GM21723 (cell line): Measurements from ENCODE around the gene ZFTA.
"Not testable (repeated sequence)": the region's sequence is repeated elsewhere in the genome, so short reads cannot be mapped to it uniquely, and the experiment has no call there.

Source experiments
- ATAC-seq: cut with Tn5 transposase; IDR thresholded peaks from one replicate; pipeline ENCODE4 v1.9.1; 2021; ENCODE audit warnings: mild to moderate bottlenecking, moderate library complexity; ENCODE audit not compliant: unreplicated experiment

The ZFTA gene

DNA sequence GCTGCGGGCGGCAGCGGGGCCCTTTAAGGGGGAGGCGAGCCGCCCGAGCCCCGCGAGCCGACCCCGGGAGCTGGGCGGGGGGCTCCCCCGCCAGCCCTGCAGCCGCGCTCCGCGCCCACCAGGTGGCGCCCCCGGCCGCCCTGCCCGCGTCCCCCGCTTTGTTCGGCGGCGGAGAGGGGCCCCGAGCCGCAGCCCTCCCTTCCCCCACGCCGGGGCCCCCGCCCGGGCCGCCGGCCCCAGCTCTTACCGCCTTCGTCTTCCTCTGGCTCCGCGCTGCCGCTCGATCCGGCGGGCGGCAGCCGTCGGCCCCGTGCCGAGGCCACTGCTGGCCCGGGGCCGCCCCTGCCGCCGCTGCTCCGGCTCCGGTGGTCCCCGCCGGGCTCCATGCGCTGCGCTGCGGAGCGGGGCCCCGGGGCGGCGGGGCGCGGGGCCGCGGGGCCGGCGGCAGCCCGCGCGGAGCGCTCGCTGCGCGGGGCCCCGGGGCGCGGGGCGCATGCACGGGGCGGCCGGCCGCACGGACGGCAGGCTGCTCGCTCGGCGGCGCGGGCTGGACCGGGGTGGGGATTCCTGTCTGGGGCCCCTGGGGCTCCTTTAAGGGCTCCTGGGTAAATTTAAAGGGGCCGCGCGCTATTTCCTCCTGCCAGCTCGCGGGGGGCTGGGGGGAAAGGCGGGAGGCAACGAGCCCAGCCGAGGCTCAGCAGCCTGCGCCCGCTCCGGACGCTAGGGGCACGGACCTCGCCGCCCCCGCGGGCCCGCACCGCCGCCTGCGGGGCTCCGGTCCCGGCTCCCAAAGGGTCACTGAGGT is at the start of gene ZFTA:
Gene ZFTA (minus strand): TSS at position 539 of the 805 bp plus-strand sequence. CDS start 153 bp downstream, at position 386.
- ATAC-seq, result peak; percentile 52

- no peak for ATAC-seq
Measured at GRCh38 chr11:63817758-63818498, 49.4 kb upstream of the ZFTA start.

GRCh38 chr11:63816732-63817131 is 48.2 kb upstream of the ZFTA start:
- ATAC-seq, result no peak

DNA sequence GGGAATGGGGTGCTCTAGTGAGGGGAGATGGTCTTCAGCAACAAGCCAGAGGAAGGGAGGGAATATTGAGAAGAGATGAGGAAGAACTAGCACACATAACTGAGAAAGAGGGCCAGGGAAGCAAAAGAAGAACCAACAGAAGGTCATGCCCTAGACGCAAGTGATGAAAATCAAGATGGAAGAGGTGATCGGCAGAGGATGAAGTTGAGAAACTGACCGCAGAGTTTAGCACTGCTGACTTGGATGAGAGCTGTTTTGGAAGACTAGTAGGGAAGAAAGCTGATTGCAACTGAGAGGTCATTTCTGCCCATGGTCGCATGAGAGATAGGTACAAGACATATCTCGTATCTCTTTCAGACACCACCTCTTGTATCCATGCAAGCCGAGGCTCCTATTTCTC is 47.6 kb upstream of the ZFTA start:
- no peak for ATAC-seq

DNA sequence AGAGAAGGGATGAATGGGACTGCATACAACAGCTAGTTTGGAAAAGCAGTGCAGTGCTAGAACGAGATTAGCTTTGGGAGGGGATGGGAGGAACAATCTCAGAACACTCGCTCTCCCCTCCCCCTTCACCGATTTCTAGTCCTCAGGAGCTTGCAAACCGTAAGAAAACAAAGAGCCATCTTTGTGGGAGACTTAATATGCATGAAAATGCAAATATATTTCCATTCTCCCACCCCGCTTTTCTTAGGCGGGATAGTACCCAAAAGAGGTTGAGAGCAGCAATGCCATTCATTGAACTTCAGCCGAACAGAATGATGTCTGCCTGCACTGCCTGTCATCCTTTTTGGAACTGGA is 45.8 kb upstream of the ZFTA start:
- no peak for ATAC-seq

- peak; percentile 38 for ATAC-seq
Measured at GRCh38 chr11:63813563-63814382, 45.2 kb upstream of the ZFTA start.

DNA sequence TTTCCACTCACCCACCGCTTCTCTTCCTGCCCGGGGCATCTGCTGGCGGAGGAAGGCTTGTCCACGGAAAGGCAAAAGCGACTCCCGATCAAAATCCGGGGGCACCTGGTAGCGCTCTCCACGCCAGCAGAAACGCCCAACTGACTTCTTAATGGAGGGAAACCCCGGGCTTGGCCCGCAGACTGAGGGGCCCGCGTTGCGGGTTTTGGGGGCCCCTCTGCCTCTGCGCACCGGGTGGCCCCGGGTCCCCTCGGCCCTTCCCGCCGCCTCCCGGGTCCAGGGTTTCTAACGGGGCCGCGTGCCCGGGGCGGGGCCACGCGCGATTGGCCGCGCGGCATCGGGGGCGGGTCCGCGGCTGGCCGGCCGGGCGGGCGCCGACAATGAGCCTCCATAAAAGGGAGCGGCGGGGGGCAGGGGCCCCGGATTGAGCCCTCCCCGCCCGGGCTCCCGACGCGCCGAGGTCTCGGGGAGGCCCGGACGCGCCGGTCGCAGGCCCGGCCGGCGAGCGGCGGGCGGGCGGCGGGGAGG is 44.5 kb upstream of the ZFTA start, which contains the start of gene SPINDOC:
Gene SPINDOC (plus strand): TSS at position 422 of the 528 bp plus-strand sequence. CDS start 231 bp downstream, outside the sequence.
- peak; percentile 85 for ATAC-seq

GRCh38 chr11:63811522-63811921 is 42.9 kb upstream of the ZFTA start:
- no peak for ATAC-seq

GRCh38 chr11:63810383-63810782 is 41.8 kb upstream of the ZFTA start:
- ATAC-seq, result not testable (repeated sequence)

GRCh38 chr11:63805844-63806415 is 37.4 kb upstream of the ZFTA start:
- no peak for ATAC-seq

GRCh38 chr11:63804259-63804658 is 35.7 kb upstream of the ZFTA start:
- ATAC-seq, result no peak

GRCh38 chr11:63802637-63803414 is 34.3 kb upstream of the ZFTA start:
- no peak for ATAC-seq

GRCh38 chr11:63800921-63801320 is 32.3 kb upstream of the ZFTA start:
- ATAC-seq, result no peak

DNA sequence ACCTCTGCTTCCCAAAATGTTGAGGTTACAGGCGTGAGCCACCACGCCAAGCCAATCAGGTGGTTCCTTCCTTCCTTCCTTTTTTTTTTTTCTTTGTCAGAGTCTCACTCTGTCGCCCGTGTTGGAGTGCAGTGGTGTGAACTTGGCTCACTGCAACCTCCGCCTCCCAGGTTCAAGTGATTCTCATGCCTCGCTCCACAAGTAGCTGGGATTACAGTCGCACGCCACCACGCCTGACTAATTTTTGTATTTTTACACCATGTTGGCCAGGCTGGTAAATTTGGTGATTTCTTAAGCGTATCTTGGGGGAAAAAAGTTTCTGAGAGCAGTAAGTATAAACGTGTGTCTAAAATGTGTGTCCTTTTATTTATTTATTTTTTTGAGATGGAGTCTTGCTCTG is 26.5 kb upstream of the ZFTA start:
- ATAC-seq, result no peak

GRCh38 chr11:63793161-63793560 is 24.6 kb upstream of the ZFTA start:
- no peak for ATAC-seq

GRCh38 chr11:63791495-63792167 is 23.1 kb upstream of the ZFTA start:
- ATAC-seq, result no peak

GRCh38 chr11:63785823-63786222 is 17.2 kb upstream of the ZFTA start:
- ATAC-seq, result no peak

DNA sequence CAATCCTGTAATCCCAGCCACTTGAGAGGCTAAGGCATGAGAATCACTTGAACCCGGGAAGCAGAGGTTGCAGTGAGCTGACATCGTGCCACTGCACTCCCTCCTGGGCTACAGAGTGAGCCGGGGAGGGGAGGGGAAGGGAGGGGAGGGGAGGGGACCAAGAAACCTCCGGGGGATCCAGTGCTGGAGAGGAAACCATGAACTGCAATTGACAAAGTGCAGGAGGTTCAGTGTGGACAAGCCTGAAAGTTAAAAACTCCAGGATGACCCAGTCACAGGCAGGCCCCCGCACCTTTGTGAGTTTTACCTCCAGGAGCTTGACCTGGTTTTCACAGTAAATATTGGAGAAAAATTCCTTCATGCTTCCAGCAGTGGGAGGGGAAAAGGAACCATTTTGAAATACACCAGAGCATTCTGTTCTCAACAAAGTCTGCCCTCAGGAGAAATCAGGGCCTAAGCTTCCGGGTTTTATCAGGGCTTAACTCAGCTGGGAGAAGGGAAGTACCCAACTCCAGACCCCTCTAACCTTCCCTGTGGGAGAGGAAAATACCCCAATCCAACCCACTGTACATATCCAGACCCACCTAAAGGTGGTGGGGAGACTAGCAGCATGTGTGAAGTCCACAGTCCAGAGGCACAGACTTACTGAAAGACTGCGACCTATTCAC is 15.5 kb upstream of the ZFTA start:
- ATAC-seq, result no peak

- ATAC-seq, result no peak
Measured at GRCh38 chr11:63782749-63783148, 14.2 kb upstream of the ZFTA start.
